Activated CD4-positive, alpha-beta T cell treated with anti-CD3 and anti-CD28 coated beads, Interleukin-2, Interleukin-6, amounts not matched to agents 100 ng/mL and 50 ng/mL, durations not matched to agents 16 hours and 8 hours (primary cell): Measurements from ENCODE around the gene GRIA1.
A peak's percentile ranks its signal among the peaks of the same experiment; 100 is the strongest.

Experiments
- DNase-seq: peaks from one replicate; pipeline ENCODE4 v3.0.0-alpha.2; 2020

GRIA1 gene

DNA sequence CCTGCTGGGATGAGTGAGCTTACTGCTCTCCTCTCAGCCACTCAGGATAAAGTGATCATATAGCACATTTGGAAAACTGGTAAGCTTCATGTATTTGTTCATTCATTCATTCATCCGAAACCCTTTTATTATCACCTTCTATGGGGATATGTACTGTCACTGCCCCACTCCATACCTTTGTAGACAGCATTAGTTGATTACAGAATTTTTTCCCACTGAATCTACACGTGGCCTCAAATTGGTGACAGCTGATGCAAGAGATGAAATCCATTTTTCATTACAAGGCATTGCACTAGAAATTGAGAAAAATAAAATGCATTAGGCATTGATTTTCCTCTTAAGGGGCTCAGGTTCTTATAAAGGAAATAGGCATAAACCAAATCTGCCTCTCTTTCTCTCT, 9.7 kb downstream of the GRIA1 start:
- DNase-seq = no peak

DNA sequence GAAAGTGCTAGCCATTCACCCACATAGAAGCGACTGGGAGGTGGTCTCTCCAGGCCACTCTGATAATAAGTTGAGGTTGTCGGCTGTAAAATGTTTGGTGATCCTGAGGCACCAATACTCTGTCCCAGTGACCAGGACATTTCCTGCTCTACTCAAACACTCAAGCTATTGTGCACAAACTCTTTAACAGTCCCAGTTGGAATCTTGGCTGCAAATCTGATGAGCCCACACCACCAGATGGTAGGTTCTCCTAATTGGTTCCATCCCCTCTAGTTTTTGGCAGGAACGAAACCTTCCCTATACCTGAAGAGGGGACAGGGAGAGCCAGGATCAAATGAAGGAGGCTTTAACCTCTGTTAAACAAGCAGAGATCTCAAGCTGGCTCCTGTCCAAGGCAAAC, 14.3 kb downstream of the GRIA1 start:
- no peak for DNase-seq

DNA sequence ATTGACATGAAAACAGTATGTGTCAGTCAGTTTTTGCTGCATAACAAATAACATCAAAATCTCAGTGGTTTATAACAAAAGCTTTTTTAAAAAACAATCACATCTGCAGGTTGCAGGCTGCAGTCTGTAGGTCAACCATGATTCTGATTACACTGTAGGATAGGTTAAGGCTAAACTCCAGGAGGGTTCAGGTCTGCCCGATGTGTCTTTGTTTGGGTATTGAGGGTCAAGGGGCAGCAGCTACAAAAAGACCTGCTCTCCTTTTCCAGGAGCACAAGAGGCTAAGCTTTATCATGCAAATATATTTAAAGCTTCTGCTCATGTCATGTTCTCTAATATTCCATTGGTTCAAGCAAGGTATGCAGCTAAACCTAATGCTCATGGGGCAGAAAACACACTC, 18.2 kb downstream of the GRIA1 start:
- DNase-seq = no peak

DNA sequence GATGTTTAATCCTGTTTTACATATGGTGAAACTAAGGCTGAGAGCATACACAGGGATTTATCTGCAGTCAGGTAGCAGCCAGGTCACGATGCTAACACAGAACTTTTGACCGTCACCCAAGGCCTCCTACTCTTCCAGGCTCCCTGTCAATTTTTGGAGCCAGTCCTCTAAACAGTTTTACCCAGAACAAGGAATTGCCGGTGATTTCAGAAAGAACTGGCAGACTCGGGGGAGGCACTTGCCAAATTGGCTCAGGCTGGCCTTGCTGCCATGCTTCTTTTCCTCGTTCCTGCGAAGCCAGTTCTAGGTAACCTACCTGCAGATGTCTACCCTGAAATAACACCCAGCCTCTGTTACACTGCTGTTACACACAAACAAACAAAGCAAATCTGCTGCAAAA, 21.2 kb downstream of the GRIA1 start:
- no peak for DNase-seq

DNA sequence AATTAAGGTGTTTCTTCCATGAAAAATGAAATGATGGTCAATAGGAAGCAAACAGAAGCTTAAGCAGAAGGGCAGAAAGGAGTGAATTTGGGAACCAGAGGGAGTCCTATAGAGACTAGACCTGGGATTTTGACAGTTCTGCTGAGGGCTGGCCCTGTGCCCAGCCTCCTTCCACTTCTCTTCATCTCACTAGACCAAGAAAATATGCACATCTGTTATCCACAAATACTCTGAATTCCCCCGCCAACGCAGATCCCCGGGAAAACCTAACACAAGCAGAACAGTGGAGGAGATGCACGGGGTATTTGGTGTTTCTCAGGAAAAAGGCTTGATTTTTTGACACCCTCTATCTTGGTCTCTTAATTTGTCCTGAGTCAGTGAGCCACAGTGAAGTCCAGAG, 22.7 kb downstream of the GRIA1 start:
- no peak for DNase-seq

DNA sequence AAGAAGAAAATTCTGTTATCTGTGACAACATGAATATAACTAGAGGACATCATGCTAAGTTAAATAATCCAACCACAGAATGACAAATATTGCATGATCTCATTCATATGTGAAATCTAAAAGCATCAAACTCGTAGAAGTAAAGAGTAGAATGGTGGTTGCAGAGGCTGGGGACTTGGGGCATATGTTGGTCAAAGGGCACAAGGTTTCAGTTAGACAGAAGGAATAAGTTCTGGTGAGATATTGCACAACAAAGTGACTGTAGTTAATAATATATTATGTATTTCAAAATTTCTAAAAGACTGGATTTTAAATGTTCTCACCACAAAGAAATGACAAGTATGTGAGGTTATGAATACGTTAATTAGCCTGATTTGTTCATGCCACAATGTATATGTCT, 24.8 kb downstream of the GRIA1 start:
- no peak for DNase-seq

DNA sequence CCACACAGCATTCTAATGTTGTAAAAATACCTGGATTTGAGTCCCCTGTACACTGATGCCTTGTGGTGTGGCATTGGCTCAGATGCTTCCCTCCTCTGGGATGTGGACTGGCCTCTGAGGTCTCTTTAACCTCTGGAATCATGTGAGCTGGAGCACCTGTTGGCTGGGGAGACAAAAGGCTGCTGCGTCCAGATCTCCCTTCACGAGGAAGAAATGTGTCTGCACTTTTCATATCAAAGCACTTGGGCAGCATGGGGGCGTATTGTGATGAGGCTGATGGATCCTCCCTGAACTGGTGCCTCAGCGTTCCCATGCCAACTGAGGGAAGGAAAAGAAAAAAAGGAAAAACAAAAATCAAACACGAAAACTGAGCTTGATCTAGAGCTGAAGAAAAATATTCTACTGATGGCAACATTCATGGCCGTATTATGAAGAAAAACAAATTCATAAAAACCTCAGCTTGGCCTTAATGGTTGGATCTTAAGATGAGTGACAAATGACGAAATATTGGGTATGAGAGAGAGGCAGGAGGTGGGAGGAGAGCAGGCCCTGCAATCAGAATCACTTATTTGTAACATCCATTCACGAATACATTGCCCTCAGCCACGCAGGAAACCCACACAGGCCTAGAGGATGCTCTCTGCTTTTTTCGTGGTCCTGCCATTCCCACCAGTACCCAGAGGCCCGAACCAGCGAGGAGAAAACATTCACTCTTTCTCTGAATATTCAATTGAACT, 26.2 kb downstream of the GRIA1 start:
- DNase-seq = no peak

DNA sequence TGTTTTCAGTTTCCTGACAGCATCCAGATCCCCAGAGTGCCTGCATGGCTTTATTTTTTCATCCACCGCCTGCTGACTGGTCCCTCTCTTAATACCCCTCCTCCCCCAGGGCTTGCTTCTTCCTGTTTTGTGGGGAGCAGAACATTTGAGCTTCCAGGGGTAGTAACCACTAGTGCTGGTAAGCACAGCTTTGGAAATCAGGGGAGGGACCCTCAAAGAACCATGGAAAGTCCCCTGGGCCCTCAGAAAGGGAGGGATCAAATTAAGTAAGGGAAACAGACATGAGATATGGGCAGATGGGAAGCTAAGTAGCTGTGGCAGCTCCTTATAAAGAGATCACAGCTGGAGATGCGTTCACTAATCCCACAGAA, 26.8 kb downstream of the GRIA1 start:
- DNase-seq = no peak

DNA sequence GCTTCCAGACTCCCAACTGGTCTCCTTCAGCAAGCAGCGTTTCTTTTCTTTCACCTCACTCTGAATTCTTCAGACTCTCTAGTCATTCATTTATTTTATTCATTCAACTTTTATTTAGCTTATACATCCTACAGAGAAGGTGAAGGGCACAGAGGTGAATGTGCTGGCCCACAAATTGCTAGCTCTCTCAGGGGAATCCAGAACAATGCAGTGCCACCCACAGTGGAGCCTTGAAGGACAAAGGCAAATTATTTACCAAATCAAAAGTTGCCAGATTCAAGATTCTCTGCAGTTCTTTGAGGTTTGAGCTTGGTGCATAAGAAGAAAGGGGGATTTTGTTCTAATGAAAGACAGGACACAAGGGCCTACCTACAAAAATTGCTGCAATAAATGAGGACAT, 29.7 kb downstream of the GRIA1 start:
- DNase-seq = no peak

DNA sequence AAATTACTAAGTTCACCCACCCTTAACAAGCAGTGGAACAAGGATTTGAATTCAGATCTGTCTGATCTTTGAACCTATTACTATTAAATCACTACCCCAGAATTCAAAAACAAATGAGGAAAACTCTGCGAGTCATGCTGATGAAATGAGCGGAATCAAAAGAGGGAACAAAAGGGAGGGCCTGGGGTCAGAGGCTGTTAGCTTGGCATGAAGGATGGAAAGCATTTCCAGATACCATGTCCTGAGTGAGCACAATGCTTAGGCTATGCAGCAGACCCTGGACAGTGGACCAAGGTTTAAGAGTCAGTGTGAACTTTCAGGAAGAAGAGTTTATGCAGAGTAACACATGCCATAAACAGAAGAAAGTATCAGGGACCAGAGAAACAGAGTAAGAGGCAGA, 30.5 kb downstream of the GRIA1 start:
- no peak for DNase-seq

DNA sequence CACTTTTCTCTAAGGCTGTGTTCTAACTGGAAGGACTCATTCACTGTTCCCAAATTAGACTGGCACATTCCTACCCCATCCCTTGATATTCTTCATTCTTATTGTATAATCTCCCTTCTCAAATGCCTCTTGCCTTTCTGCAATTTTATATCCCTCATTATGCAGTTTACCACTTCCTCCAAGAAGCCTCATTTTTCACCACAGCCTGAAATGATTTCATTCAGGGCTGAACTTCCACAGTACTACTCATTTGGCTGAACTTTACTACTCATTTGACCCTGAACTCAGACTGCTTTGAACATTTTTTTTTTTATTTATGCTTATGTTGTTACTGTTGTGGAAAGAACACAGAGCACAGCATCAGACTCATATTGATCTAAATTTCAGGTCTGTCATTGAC, 32.7 kb downstream of the GRIA1 start:
- no peak for DNase-seq

DNA sequence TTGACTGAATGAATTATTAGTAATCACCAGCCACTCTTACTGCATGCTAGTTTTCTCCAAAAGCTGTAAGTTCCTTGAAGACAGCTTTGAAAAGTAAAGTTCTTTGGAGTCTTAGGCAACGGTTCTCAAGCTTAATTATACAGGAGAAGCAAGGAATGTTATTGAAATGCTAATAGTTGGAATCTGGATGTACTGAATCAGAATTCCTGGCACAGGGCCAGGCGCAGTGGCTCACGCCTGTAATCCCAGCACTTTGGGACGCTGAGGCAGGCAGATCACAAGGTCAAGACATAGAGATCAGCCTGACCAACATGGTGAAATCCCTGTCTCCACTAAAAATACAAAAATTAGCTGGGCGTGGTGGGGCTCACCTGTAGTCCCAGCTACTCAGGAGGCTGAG, 33.4 kb downstream of the GRIA1 start:
- DNase-seq = no peak

DNA sequence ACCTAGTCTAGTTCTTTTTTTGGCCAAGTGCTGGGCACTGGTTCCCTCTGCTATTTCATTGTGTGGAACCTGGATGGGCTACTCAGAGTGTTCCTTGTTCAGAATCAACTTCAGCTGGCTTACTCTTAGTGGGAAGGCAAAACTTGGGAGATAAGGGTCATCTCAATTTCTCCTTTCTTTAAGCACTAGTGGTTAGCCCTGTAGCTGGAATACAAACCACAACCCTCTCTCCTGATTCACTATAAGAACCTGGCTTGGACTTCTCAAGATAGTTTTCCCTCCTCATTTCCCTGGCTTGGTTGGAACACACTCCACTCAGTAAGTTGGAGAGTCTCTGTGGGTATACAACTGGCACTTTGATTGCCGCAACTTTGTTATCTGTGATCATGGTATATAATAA, 35.1 kb downstream of the GRIA1 start:
- no peak for DNase-seq

DNA sequence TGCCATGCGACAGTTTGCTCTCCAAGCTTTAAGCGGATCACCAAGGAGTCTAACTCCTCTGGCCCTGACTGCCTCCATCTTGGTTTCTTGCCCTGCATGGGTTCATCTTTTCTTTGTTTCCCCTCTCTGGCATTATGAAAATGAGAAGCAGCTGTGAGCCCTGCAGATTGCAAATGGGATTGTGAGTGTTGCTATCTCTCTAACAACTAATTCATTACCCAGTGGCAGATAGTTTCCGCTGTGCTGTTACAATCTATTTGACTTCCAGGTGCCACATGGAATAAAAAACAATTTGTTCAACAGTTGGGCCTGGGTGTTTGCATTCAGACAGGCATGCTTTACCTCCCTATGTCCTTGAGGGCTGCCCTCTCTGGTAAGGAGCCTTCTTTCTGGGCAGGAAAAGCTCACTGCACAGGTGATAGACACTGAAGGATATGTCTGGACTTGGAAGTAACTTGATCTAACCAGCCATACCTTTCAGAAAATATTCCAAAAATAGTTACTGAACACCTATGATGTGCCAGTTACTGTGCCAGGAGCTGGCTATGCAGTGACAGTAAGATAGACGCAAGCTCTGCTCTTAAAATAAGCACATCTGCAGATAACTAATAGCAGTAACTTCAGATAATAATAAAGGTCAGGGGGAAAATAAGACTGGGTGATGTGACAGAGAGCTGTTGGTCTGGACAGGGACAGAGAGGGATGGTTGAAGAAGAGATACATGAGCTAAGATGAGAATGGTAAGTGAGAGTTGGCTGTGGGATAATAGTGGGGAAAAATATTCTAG, 40.1 kb downstream of the GRIA1 start:
- DNase-seq = no peak

DNA sequence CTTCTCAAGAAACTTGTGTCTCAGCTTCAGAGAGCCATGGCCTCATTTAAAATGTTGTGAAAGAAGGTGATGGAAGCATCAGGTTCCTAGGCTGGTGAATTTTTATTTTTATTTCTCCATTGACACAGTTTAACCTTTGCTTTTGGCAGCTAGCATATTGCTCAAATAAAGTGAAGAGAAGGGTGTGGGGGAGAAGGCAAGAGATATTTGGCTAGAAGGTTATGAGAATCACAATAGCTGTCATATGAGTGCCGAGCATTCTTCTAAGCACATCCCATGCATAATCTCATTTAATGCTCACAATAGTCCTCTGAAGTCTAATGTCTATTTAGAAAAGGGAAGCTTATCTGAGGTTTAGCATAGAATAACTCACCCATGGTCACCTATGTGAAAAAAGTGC, 43.1 kb downstream of the GRIA1 start:
- DNase-seq = no peak

DNA sequence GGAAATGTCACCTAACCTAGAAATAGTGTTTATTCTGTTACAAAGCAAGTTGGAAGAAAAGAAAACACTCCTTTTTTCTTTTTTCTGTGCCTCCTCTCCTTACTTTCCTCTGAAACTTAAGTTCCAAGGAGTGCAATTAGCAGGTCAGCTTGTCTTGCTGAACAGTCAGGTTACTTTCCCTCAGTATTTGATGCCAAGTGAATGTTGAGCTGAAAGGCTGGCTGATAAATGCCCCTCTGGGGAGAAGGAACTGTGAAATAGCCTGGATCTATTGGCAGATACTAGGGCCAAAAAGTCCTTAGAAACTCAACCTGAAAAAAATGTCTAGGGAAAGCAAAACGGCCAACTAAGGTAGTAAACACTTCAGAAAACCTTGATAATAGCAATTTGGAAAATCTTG, 43.6 kb downstream of the GRIA1 start:
- no peak for DNase-seq

DNA sequence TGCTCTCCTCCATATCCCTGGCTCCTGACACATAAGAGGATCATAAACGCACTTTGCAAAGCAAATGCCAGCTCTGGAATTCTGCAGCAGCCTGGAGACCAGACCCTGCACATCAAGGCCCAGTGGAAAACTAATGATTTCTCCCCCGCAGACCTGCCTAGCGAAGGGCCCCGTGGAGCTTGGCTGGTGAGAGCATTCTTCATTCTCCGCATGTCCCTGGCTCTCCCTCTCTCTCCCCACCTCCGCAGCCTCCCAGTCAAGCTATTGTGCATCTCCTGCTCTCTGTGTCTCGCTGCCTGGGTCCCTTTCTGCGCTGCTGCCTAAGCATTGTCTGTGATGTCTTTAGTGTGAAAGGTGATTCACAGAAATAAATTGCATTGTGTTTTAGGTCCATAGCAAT, 46.7 kb downstream of the GRIA1 start:
- no peak for DNase-seq

DNA sequence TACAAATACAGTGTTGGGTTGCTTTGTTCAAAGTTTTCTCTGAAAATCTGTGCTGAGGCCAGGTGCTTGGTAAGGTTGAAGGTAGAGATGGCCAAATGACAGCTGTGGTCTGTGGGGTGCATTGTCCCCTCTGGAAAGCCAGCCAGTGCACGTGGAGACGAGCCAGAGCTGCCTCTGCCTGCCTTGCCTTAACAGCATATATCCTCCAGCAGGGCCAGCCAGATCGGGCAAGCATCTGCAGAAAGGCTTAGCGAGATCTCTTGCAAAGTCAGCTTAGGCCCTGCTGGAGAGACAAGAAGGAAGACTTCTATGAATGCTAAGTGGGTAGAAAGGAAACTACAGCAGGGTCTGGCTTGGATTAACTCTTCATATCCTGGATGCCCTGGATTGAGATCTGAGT, 49.5 kb downstream of the GRIA1 start:
- DNase-seq = no peak

DNA sequence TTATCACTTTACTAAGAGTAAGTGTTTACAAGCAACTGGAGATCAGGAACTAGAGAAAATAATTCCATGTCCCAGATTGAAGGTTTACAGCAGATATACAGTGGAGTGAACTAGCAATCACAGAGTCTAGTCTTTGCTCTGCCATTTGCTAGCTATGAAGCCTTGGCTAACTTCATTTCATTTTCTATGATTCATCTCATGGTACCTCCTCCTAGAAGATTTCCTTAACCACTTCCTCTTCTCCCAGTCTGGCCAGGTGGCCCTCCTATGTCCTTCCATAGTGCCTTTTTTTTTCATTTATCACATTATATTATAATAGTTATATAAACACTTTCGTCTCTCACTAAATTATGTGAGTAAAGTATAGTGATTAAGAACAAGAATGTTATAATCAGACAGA, 52.1 kb downstream of the GRIA1 start:
- no peak for DNase-seq

DNA sequence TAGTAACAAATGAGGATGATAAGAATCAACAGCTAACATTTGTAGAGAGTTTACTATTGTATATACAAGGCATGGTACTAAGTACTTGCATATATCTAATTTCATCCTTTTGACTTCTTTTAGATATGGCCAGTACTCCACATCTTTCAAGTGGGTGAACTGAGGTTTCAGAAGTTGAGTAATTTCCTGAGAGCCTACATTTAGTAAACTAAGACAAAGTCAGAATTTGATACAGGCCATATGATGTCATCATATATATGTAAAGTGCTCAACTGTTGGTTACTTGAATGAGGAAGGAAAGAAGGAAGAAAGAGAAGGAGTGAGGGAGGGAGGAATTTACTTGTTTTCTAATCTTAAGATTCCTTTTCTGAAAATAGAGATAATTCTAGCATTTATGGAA, 52.8 kb downstream of the GRIA1 start:
- peak; percentile 4 for DNase-seq

DNA sequence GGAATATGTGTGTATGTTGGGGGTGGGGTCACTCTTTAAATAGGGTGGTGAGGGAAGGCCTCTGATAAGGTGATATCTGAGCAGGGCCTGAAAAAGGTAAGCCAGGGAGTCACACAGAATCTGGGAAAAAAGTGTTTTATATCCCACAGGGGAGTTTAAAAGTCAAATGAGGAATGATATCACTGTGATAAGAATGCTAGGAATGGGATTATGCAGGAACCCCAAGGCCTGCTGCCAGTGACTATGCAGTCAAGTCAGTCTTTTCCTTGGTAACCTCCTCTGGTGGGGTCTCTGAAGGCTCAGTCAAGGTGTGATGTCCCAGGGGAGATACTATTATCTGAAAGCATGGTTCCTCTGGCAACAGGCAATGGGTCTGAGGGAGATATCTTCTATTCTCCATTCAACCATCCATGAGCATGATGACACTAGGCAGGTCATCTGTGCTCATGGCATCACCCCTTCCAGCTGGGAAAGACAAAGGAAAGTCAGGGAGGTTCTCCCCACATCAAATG, 53.5 kb downstream of the GRIA1 start:
- no peak for DNase-seq

DNA sequence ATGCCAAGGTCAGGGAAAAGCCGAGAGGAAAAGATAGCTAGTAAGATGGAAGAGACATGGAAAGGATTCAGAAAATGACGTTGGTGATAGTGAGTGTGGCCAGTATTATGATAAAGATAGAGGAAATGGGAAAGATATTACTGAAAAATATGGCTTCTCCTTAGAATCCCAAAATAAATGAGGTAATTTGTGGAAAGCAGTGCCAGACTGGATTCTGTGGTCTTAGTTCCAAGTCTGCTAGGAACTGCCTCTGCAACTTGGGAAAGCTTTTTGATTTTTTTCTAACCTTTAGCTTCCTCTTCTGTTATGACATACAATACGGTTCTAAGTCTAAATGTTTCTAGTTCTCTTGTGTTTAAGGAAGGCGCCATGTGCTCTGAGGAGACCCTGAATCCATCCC, 54.2 kb downstream of the GRIA1 start:
- DNase-seq = no peak

DNA sequence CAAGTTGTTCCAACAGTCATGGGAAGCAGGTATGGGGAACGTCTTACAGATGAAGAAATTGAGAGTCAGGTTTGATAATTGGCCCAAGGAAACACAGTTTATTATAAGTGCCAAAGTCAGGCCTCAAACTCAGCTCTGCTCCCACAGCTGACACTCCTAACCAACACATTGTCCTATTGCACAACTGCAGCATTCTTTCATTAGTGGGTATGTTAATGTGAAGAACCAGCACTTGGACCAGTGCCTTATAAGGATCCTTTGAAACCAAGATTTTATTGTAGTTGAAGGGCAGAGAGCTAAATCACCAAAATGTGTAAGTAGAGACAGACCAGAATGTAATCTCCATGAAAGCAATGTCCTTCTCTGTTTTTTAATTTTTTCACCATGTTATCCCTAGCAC, 56.1 kb downstream of the GRIA1 start:
- no peak for DNase-seq

DNA sequence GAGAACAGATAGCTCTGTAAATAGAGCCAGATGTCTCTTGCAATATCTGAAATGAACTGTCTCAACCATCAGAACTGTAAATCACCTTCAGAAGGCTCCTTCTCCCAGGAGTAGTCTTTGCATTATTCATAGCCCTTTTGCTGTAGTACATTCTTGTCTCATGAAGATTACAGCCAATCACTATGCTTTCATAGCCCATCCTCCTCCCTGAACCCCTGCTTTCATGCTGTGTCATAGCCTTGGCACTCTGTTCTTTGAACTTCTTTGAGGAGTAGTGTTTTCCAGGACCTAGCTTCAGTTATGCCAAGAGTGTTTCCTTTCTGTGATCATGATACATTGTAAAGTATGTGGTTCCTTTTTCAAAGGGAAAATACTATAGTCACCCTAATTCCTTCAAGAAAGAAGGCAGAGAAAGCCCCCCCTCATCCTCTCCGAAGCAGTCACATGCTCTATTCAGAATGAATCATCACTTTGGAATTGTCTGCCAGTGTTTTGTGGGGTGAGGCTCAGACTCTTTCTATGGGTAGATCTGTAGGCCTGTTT, 61.1 kb downstream of the GRIA1 start:
- no peak for DNase-seq
